H1 (cell line): ENCODE measurements around the gene BSN. TPM values are rescaled to one million over a fixed set of nuclear protein-coding genes. Genes with fewer than 3 reads are reported as not detected.

Experiments
- CTCF ChIA-PET: fragments of 300-600 bp; sonication (Branson Sonifier 250); formaldehyde crosslinking; loops from one replicate; lab custom pipeline; 2021; ENCODE audit not compliant: partially characterized antibody; lab: Charles Lee
- POLR2A ChIA-PET: fragments of 300-600 bp; sonication (Branson Sonifier 250); formaldehyde crosslinking; loops from one replicate; lab custom pipeline; 2021; ENCODE audit warnings: inconsistent platforms; ENCODE audit not compliant: partially characterized antibody; lab: Charles Lee
- DNase-seq, 2 experiments: peaks; one replicate each; pipeline versions ENCODE4 v3.0.0 to v3.0.0-alpha.2; 2010 to 2022; ENCODE audit warnings: low spot score in 2 of 2, low read depth in 1 of 2, mixed read lengths in 1 of 2
- FAIRE-seq: peaks from 2 replicates; lab custom pipeline; 2011; peaks lifted over from hg19 to GRCh38; lab: Jason Lieb, UNC
- H2AFZ ChIP-seq: 2 replicates; pipeline ENCODE4 v1.8.1; 2012; ENCODE audit warnings: low read length, inconsistent platforms
- H2AK5ac ChIP-seq: 2 replicates; pipeline ENCODE4 v1.6.1; 2013; ENCODE audit warnings: low read depth, low read length
- H2BK120ac ChIP-seq: replicated peaks from 2 replicates; pipeline ENCODE3; 2013; ENCODE audit warnings: low read depth, low read length, inconsistent platforms
- H2BK12ac ChIP-seq: 2 replicates; pipeline ENCODE4 v1.6.1; 2013; ENCODE audit warnings: low read depth, low read length
- H2BK15ac ChIP-seq: 2 replicates; pipeline ENCODE4 v1.6.1; 2013; ENCODE audit warnings: low read length
- H2BK20ac ChIP-seq: 2 replicates; pipeline ENCODE4 v1.6.1; 2013; ENCODE audit warnings: low read length
- H2BK5ac ChIP-seq: 2 replicates; pipeline ENCODE4 v1.6.1; 2013; ENCODE audit warnings: low read depth, low read length
- H3K14ac ChIP-seq: 2 replicates; pipeline ENCODE4 v1.6.1; 2013; ENCODE audit warnings: inconsistent platforms; ENCODE audit not compliant: insufficient read length
- H3K18ac ChIP-seq: 2 replicates; pipeline ENCODE4 v1.6.1; 2013; ENCODE audit warnings: low read length; ENCODE audit errors: extremely low read depth
- H3K23ac ChIP-seq: 2 replicates; pipeline ENCODE4 v1.6.1; 2013; ENCODE audit warnings: inconsistent platforms; ENCODE audit not compliant: insufficient read length
- H3K23me2 ChIP-seq: 2 replicates; pipeline ENCODE4 v1.6.1; 2013; ENCODE audit warnings: low read depth, low read length
- H3K27ac ChIP-seq: 2 replicates; pipeline ENCODE4 v1.6.1; 2011; ENCODE audit warnings: low read depth, low read length, inconsistent platforms
- H3K27me3 ChIP-seq, 4 experiments: replicated peaks in 1 of 4; 1 replicate in 1 of 4; 2 replicates in 3 of 4; pipeline versions ENCODE4 v1.6.1 to v1.8.1; 2011 to 2013; ENCODE audit warnings: low read length in 3 of 4, mild to moderate bottlenecking in 3 of 4, inconsistent platforms in 2 of 4, mixed read lengths in 2 of 4, moderate library complexity in 1 of 4; ENCODE audit not compliant: control insufficient read depth in 3 of 4, insufficient read depth in 3 of 4; ENCODE audit errors: extremely low read depth in 1 of 4
- H3K36me3 ChIP-seq, 4 experiments: 2 replicates each; pipeline versions ENCODE4 v1.6.1 to v1.8.1; 2011 to 2013; ENCODE audit warnings: mild to moderate bottlenecking in 4 of 4, low read length in 3 of 4, moderate library complexity in 2 of 4, control low read depth in 1 of 4, inconsistent platforms in 1 of 4; ENCODE audit not compliant: insufficient read depth in 4 of 4, control insufficient read depth in 2 of 4
- H3K4ac ChIP-seq: replicated peaks from 2 replicates; pipeline ENCODE3; 2013; ENCODE audit warnings: low read length, low read depth, mixed read lengths, inconsistent platforms; ENCODE audit not compliant: insufficient read length
- H3K4me1 ChIP-seq, 4 experiments: replicated peaks in 1 of 4; 1 replicate in 1 of 4; 2 replicates in 3 of 4; pipeline versions ENCODE4 v1.6.1 to v1.8.1; 2011 to 2013; ENCODE audit warnings: low read length in 3 of 4, inconsistent platforms in 2 of 4, mixed read lengths in 1 of 4; ENCODE audit not compliant: insufficient read depth in 4 of 4, control insufficient read depth in 3 of 4
- H3K4me2 ChIP-seq, 2 experiments: 2 replicates each; pipeline versions ENCODE4 v1.6.1 to v1.8.1; 2011 to 2013; ENCODE audit warnings: low read depth in 2 of 2, low read length in 2 of 2, control low read depth in 1 of 2, inconsistent platforms in 1 of 2, mild to moderate bottlenecking in 1 of 2; ENCODE audit not compliant: insufficient read depth in 1 of 2
- H3K4me3 ChIP-seq, 4 experiments: fragments of 200-600, 300-600 bp in 1 of 4; sonication (generic), shearing (Covaris generic), sonication (Bioruptor Twin) in 1 of 4; 2 replicates each; pipeline versions ENCODE4 v1.5.1 to v1.8.1; 2011 to 2016; ENCODE audit warnings: low read length in 4 of 4, low read depth in 3 of 4, control low read depth in 2 of 4, inconsistent platforms in 2 of 4, mild to moderate bottlenecking in 2 of 4, mixed read lengths in 1 of 4, moderate library complexity in 1 of 4; ENCODE audit not compliant: insufficient read depth in 2 of 4; ENCODE audit errors: extremely low read depth in 1 of 4
- H3K56ac ChIP-seq: replicated peaks from 2 replicates; pipeline ENCODE3; 2013; ENCODE audit warnings: low read depth, mild to moderate bottlenecking, mixed read lengths, low read length, inconsistent platforms; ENCODE audit not compliant: insufficient read length
- H3K79me1 ChIP-seq: 2 replicates; pipeline ENCODE4 v1.6.1; 2013; ENCODE audit warnings: low read depth, low read length, control low read depth
- H3K79me2 ChIP-seq, 2 experiments: 2 replicates each; pipeline versions ENCODE4 v1.6.1 to v1.8.1; 2012 to 2013; ENCODE audit warnings: low read length in 2 of 2, mild to moderate bottlenecking in 2 of 2, inconsistent platforms in 1 of 2; ENCODE audit not compliant: insufficient read depth in 2 of 2, control insufficient read depth in 1 of 2
- H3K9ac ChIP-seq, 4 experiments: replicated peaks in 1 of 4; 1 replicate in 1 of 4; 2 replicates in 3 of 4; pipeline versions ENCODE4 v1.6.1 to v1.8.1; 2011 to 2013; ENCODE audit warnings: low read depth in 3 of 4, low read length in 3 of 4, control low read depth in 2 of 4, mild to moderate bottlenecking in 2 of 4, moderate library complexity in 2 of 4, inconsistent platforms in 1 of 4; ENCODE audit errors: extremely low read depth in 1 of 4
- H3K9me3 ChIP-seq, 2 experiments: 2 replicates each; pipeline versions ENCODE4 v1.6.1 to v1.8.1; 2012 to 2013; ENCODE audit warnings: mild to moderate bottlenecking in 2 of 2, moderate library complexity in 2 of 2, control low read depth in 1 of 2, inconsistent platforms in 1 of 2, low read depth in 1 of 2, low read length in 1 of 2, mixed read lengths in 1 of 2; ENCODE audit not compliant: insufficient read depth in 2 of 2
- H4K20me1 ChIP-seq, 2 experiments: replicated peaks in 1 of 2; 2 replicates each; pipeline versions ENCODE3 to v1.8.1; 2011 to 2013; ENCODE audit warnings: inconsistent platforms in 2 of 2, low read length in 2 of 2, mild to moderate bottlenecking in 1 of 2; ENCODE audit not compliant: insufficient read depth in 2 of 2, control insufficient read depth in 1 of 2
- H4K5ac ChIP-seq: 2 replicates; pipeline ENCODE4 v1.6.1; 2013; ENCODE audit warnings: low read length, low read depth, mixed read lengths, inconsistent platforms; ENCODE audit not compliant: insufficient read length
- H4K8ac ChIP-seq: 2 replicates; pipeline ENCODE4 v1.8.0; 2013; ENCODE audit warnings: mild to moderate bottlenecking, moderate library complexity, low read length, inconsistent platforms; ENCODE audit not compliant: insufficient read depth; ENCODE audit errors: extremely low read depth
- H4K91ac ChIP-seq: replicated peaks from 2 replicates; pipeline ENCODE3; 2013; ENCODE audit warnings: low read length, mixed read lengths, inconsistent platforms; ENCODE audit not compliant: insufficient read length
- KDM1A ChIP-seq: fragments of 200-600, 300-600 bp; sonication (generic); IDR thresholded peaks from 2 replicates; pipeline ENCODE4 v1.7.1; 2016; ENCODE audit warnings: mild to moderate bottlenecking, low read length, borderline replicate concordance
- WGBS, 2 experiments: shearing (Covaris generic) in 1 of 2; methylation state at CpG; one replicate each; pipeline versions ENCODE4 v1.1.6 to v1.1.7; 2013 to 2015; ENCODE audit warnings: low lambda C conversion rate in 2 of 2, mixed read lengths in 2 of 2, inconsistent platforms in 1 of 2, low coverage in 1 of 2, missing lambda C conversion rate in 1 of 2; ENCODE audit not compliant: insufficient replicate concordance in 2 of 2, insufficient coverage in 1 of 2, insufficient read length in 1 of 2; ENCODE audit errors: extremely low coverage in 1 of 2, missing lambda C conversion rate in 1 of 2; 5-methylcytosine and 5-hydroxymethylcytosine counted together
- polyA plus RNA-seq, 7 experiments: library from polyadenylated mRNA; depleted of rRNA in 3 of 7; stranded (reverse) in 5 of 7; unstranded in 2 of 7; fragments of >200 nt in 5 of 7; fragments of 200-250 nt in 2 of 7; gene quantifications; 1 replicate in 5 of 7; 2 replicates in 1 of 7; 4 replicates in 1 of 7; pipeline versions ENCODE4 v1.2.1 to v1.2.3, GENCODE V29; 2011 to 2013; ENCODE audit warnings: missing spikeins in 2 of 7, mixed read lengths in 2 of 7
- total RNA-seq: library from RNA; stranded (reverse); fragmentation: NEBNext Ultra II Directional; extraction: Animal tissue kit (Norgen Biotek cat#: 25700); gene quantifications from 2 replicates; pipeline ENCODE4 v1.2.1, GENCODE V29; 2021

BSN gene
- total and polyA plus RNA-seq, 2 of the 8 experiments (the other 6 are each of a cell fraction or from before 2014, with no cell fraction given) = 0.60 to 3.0 TPM

DNA sequence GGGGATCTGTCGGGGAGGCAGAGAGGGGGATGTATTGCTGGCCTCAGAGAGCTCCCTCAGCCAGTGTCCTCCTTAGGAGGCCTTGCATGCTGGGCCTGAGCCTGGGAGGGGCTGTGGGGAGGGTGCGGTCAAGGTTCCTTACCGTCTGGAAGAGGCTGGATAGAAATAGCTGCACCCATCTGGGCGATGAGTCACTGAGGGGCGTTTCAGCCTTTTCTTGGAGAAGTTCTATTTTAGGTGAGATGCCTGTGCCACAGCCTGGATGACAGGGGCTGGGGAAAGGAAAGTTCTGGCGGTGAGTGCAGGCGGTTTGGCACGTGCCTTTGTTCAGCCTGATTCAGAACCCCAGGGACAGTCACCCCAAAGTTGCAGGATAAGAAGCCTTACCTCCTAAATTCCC lies 84.2 kb downstream of the BSN start:
- Histone ChIP-seq H3K56ac (no peak overlapping the region), H3K9me3 (no peaks in the 10 kb centered on the region), H3K27me3 (no peaks in the 10 kb centered on the region), H3K4me3 (no peak overlapping the region), H3K4me1 (peaks cover 0 to 3% (median 0%) of the 10 kb centered on the region in 4 experiments; a peak in 1 of 7 replicates), H2BK20ac (no peak overlapping the region), H2AK5ac (no peak overlapping the region), H4K91ac (no peak overlapping the region), H4K8ac (no peak overlapping the region), H2BK12ac (no peak overlapping the region), H3K23ac (no peak overlapping the region), H3K4me2 (no peak overlapping the region), H3K79me2 (no peaks in the 10 kb centered on the region), H4K20me1 (no peaks in the 10 kb centered on the region), H2BK5ac (no peak overlapping the region), H2BK120ac (no peak overlapping the region), H2BK15ac (no peak overlapping the region), H4K5ac (no peak overlapping the region), H3K79me1 (no peaks in the 10 kb centered on the region), H3K9ac (no peak overlapping the region), H3K27ac (no peak overlapping the region), H3K23me2 (no peaks in the 10 kb centered on the region), H3K18ac (no peak overlapping the region), H2AFZ (no peak overlapping the region), H3K14ac (no peak overlapping the region), H3K36me3 (no peaks in the 10 kb centered on the region), H3K4ac (no peak overlapping the region)
- CTCF ChIA-PET = interaction anchor here (1.1 to 5.1 kb wide), 4 partner anchors 16 to 68 kb away, joined by 3 to 39 read pairs (median 8); no protein-coding TSS in a partner anchor
- no peak for DNase-seq
- FAIRE-seq = no peak
- WGBS, 2 experiments = 84% methylated on average over 7 of the region's 8 CpGs; no CpG with 5 or more reads in 1 of the 2 experiments
- POLR2A ChIA-PET = interaction anchor here (2.1 kb wide), 1 partner anchor 14 kb away, joined by 4 read pairs; no protein-coding TSS in a partner anchor
- TF ChIP-seq KDM1A = no peak
